SK-N-MC (cell line): Measurements from ENCODE around the gene RBP5.

ENCODE experiments used
- EZH2 ChIP-seq: fragments of 200-600 bp; sonication (generic); IDR thresholded peaks from one replicate; pipeline ENCODE4 v1.6.1; 2017; ENCODE audit warnings: antibody characterized with exemption
- FOXP2 ChIP-seq: optimal IDR thresholded peaks from 2 replicates; pipeline ENCODE3; 2011; ENCODE audit warnings: mild to moderate bottlenecking, moderate library complexity; ENCODE audit not compliant: insufficient read depth; ENCODE audit errors: extremely low read length, control extremely low read depth
- POLR2AphosphoS5 ChIP-seq: IDR thresholded peaks from 2 replicates; pipeline ENCODE4 v1.6.1; 2012; ENCODE audit warnings: mild to moderate bottlenecking, low read depth, low read length, borderline replicate concordance

DNA sequence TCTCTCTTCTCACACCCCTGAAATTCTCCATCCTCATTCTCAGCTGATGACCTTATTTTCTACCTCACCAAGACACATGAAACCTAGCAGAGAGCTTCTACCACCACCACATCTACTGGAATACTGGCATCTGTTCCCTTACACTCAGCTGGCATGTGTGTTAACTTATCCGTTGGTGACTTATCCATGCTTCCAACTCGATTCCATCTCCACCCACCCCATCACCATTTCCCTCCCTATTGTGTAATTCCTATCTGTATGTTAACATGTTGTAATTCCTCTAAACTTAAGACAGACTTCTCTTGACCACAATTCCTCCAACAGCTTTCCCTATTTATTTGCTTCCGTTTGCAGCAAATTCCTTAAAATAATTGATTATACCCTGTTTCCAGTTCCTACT is 52.8 kb downstream of the RBP5 start:
- TF ChIP-seq POLR2AphosphoS5 (no peak), EZH2 (no peak), FOXP2 (no peak)
